Kidney (tissue), 14 donors: ENCODE data around the gene SPCS1. TPM values are rescaled to one million over a fixed set of nuclear protein-coding genes. Genes with fewer than 3 reads are reported as not detected.

Experiments used
- DNase-seq, 5 donors: peaks; one replicate each; pipeline ENCODE4 v3.0.0-alpha.2; 2013 to 2020
- FAIRE-seq: peaks from 2 replicates; lab custom pipeline; 2012; peaks lifted over from hg19 to GRCh38; lab: Jason Lieb, UNC
- H3K27ac ChIP-seq, 2 donors: one replicate each; pipeline ENCODE4 v1.7.0; 2013; ENCODE audit warnings: low read depth in 2 of 2, low read length in 2 of 2, inconsistent platforms in 1 of 2
- H3K27me3 ChIP-seq: one replicate; pipeline ENCODE4 v1.7.1; 2013; ENCODE audit warnings: low read length, inconsistent platforms; ENCODE audit not compliant: control insufficient read depth, insufficient read depth
- H3K36me3 ChIP-seq, 3 donors: one replicate each; pipeline versions ENCODE4 v1.7.0 to v1.7.1; 2013; ENCODE audit warnings: low read length in 3 of 3, control low read depth in 1 of 3, inconsistent platforms in 1 of 3; ENCODE audit not compliant: insufficient read depth in 3 of 3, control insufficient read depth in 2 of 3
- H3K4me1 ChIP-seq, 3 donors: one replicate each; pipeline versions ENCODE4 v1.7.0 to v1.7.1; 2013; ENCODE audit warnings: low read length in 3 of 3, inconsistent platforms in 1 of 3, low read depth in 1 of 3; ENCODE audit not compliant: control insufficient read depth in 2 of 3, insufficient read depth in 2 of 3
- H3K4me3 ChIP-seq, 3 donors: one replicate each; pipeline versions ENCODE4 v1.7.0 to v1.8.1; 2013; ENCODE audit warnings: low read length in 3 of 3, control low read depth in 1 of 3, inconsistent platforms in 1 of 3
- H3K9ac ChIP-seq, 3 donors: one replicate each; pipeline versions ENCODE4 v1.7.0 to v1.7.1; 2013; ENCODE audit warnings: low read length in 3 of 3, control low read depth in 1 of 3, inconsistent platforms in 1 of 3
- H3K9me3 ChIP-seq, 3 donors: one replicate each; pipeline versions ENCODE4 v1.7.0 to v1.7.1; 2013; ENCODE audit warnings: low read length in 3 of 3, control low read depth in 1 of 3, inconsistent platforms in 1 of 3; ENCODE audit not compliant: control insufficient read depth in 2 of 3, insufficient read depth in 1 of 3
- CTCF ChIP-seq: IDR thresholded peaks from 3 replicates; pipeline ENCODE4 v1.5.1; 2012; ENCODE audit warnings: mild to moderate bottlenecking, moderate library complexity, borderline replicate concordance; ENCODE audit not compliant: insufficient read depth; ENCODE audit errors: extremely low read depth
- intact Hi-C: fragments of 100-400 bp; cut with DNase I; formaldehyde crosslinking; loops from one replicate; pipeline ENCODE4 v1.11.1; 2022
- polyA plus RNA-seq: library from polyadenylated mRNA; stranded (reverse); fragments of 350-450 nt; fragmentation: Illumina TruSeq; extraction: RNeasy Lipid Tissue Mini Kit (QIAGEN cat#74804); gene quantifications from one replicate; pipeline ENCODE4 v1.2.3, GENCODE V29; 2014; ENCODE audit warnings: low read depth, low replicate concordance; ENCODE audit not compliant: insufficient read depth
- total RNA-seq: library from RNA; stranded (reverse); fragmentation: NEBNext Ultra II Directional; extraction: Animal tissue kit (Norgen Biotek cat#: 25700); gene quantifications from one replicate; pipeline ENCODE4 v1.2.1, GENCODE V29; 2021
- donor health status: control.
- donor health status: control.
- donor health status: control.
- donor health status: control.
- donor health status: control.
- donor health status: DM: yes; HTN: yes; CAD: no.
- donor health status: Normal renal cell carcinoma (clear cell type).

The SPCS1 gene
- total and polyA plus RNA-seq, 2 donors from 2014 or later, result 124 to 265 TPM

- no peaks in the 10 kb centered on the region for H3K4me1 ChIP-seq
- no peak overlapping the region for H3K4me3 ChIP-seq
- no peaks in the 10 kb centered on the region for H3K9me3 ChIP-seq
- TF ChIP-seq CTCF, result no peak
- H3K36me3 ChIP-seq, result peaks cover 17 to 63% (median 54%) of the 10 kb centered on the region in 3 donors
- H3K9ac ChIP-seq, result no peak overlapping the region
- H3K27ac ChIP-seq, result no peak overlapping the region
- FAIRE-seq (no peak), DNase-seq (no peak)
- intact Hi-C loops, result no loop called here
- H3K27me3 ChIP-seq, result no peaks in the 10 kb centered on the region
Observed at GRCh38 chr3:52695798-52696671, 9.9 kb upstream of the SPCS1 start.

DNA sequence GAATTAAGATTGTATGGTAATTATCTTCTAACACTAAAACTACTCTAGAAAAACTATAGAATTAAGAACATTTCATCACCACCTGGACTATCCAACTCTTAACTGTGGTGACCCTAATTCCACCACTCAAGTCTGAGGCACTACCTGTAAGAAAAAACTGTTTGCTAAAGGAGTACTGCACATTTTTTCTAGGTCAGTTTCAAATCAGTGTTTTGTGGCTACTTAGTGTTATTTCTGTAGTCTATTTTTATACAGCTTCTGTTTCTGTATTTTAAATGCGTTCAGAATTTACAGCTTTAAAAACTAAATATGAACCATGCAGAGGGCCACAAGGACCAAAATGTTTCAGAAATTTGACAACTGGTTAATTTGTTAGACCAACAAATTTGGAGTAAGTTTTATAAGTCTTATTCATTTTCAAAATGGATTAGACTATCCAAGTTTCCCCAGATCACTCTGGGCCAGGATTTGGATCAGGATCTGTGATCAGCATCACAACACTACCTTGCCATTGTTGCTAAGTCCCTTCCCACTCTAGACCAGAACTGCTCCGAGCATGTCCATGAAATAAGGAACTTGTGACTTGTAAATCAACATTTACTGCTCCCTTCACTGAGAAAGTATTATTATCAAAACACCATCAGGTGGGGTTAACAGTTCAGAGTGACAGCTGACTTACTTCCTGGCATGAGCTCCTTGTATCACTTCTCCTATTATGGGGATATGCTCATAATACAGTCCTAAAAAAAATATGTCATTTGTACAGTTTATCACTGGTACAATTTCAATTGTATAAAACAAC lies 8.9 kb upstream of the SPCS1 start:
- H3K4me1 ChIP-seq, result no peaks in the 10 kb centered on the region
- DNase-seq (no peak), FAIRE-seq (no peak)
- TF ChIP-seq CTCF, result no peak
- H3K9ac ChIP-seq, result no peak overlapping the region
- H3K4me3 ChIP-seq, result no peak overlapping the region
- H3K27ac ChIP-seq, result no peak overlapping the region
- peaks cover 16 to 58% (median 51%) of the 10 kb centered on the region in 3 donors for H3K36me3 ChIP-seq
- H3K27me3 ChIP-seq, result no peaks in the 10 kb centered on the region
- intact Hi-C loops, result no loop called here
- no peaks in the 10 kb centered on the region for H3K9me3 ChIP-seq

DNA sequence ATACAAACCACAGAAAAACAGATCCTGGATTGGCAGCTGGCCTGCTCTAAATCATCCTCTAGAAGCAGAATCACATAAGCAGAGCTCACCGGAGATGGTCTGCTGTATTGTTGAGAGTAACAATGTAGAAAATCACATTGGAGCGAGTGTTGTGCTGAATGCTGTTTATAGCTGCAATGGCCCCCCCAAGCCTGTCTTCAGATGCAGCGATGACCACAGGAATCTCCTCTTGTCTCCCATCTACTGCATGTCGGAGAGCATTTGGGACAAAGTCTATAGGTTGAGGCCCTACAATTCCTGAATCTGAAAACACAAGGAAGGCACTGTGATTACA lies 8.3 kb upstream of the SPCS1 start:
- DNase-seq (no peak), FAIRE-seq (no peak)
- no peak for TF ChIP-seq CTCF
- no peaks in the 10 kb centered on the region for H3K9me3 ChIP-seq
- no peaks in the 10 kb centered on the region for H3K4me1 ChIP-seq
- no peak overlapping the region for H3K27ac ChIP-seq
- no peaks in the 10 kb centered on the region for H3K27me3 ChIP-seq
- no peak overlapping the region for H3K4me3 ChIP-seq
- intact Hi-C loops, result no loop called here
- peaks cover 14 to 57% (median 48%) of the 10 kb centered on the region in 3 donors for H3K36me3 ChIP-seq
- H3K9ac ChIP-seq, result no peak overlapping the region
